A172 (cell line): ENCODE data around the gene ITPRIPL2. TPM values are rescaled to one million over a fixed set of nuclear protein-coding genes. Genes with fewer than 3 reads are reported as not detected.

Experiments
- DNase-seq: peaks from one replicate; pipeline ENCODE4 v3.0.0-alpha.2; 2015; ENCODE audit warnings: low spot score
- total RNA-seq: library from RNA; depleted of rRNA; stranded (reverse); fragments of >200 nt; shearing (Covaris generic); gene quantifications from 2 replicates; pipeline ENCODE4 v1.2.3, GENCODE V29; 2014

ITPRIPL2 gene
- total RNA-seq, 1 experiment from 2014 or later: 30.8 TPM

DNA sequence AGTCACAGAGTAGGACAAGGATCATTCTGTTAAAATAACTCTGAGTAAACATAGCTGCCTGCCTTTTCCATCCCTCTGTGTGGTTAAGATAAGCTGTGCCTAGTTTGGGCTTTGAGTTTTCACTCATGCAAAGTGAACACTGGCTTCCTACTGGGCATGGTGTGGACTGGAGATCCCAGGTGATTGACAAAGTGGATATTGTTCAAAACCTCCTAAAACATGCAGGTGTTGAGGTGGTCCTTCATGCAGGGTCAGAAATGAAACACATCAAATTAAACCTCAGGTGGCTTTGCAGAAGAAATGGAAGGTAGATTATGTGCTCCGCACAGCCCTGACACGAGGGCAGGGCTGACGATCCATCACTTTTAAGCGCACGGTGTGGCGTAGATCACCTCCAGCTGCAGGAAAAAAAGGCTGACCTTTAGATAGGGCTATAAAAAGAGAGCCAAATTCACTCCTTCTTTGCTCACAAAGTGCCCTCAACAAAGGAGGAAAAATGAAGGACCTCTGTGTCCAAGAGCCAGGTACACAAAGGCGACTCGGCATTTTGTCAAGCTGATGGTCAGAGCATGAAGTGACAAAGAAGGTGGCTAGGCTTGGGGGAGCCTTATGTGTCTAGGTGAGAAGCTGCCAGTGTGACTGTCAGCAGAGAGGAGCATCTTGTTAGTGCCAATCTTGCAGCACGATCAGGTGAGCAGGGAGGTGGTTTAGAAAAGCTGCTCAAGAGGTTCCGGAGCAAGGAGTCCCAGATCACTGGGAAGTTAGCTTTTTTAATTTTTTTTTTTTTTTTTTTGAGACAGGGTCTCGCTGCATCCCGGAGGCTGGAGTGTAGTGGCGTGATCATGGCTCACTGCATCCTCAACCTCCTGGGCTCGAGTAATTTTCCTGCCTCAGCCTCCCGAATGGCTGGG, 19.9 kb upstream of the ITPRIPL2 start:
- no peak for DNase-seq

DNA sequence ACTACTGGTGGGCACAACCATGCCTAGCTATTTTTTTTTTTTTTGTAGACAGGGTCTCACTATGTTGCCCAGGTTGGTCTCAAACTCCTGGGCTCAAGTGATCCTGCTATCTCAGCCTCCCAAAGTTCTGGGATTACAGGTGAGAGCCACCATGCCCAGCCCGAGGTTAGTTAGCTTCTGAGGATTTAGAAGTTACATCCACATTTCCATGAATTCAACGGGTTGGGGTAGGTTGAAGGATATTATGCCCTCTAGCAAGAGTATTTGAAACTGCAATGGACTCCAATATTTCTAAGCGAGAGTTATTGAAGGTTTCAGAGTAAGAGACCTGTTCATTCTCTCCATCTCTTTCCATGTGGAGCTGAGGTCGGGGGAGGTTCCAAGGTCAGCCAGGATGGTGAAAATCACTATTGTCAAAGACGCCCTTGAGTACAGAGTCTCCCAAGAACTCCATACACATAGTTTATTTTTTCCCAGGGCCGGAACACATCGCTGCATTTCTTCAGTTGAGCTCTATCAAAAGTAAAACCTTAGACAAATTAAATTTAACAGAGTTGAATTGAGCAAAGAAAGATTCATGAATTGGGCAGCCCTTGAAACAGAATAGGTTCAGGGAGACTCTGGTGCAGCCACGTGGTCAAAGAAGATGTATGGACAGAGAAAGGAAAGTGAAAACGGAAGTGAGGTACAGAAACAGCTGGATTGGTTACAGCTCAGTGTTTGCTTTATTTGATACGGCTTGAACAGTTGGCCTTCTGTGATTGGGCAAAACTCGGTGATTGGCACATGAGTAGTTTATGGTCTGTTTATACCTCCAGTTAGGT, 19.0 kb upstream of the ITPRIPL2 start:
- DNase-seq: no peak

DNA sequence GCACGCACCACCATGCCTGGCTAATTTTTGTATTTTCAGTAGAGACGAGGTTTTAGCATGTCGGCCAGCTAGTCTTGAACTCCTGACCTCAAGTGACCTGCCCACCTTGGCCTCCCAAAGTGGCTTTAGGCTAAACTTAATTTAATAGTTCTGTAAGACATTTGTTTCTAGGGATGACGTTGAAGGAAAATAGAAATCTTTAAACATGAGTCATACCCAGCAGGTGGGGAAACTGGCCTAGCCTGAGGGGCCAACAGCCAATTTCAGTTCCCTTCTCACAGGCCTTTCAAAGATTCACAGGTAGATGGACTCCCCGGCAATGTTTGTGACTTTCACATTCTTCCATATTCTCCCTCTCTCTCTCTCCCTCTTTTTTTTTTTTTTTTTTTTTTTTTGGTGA, 18.1 kb upstream of the ITPRIPL2 start:
- peak; percentile 89 for DNase-seq

GRCh38 chr16:19098173-19098572, 15.6 kb upstream of the ITPRIPL2 start:
- DNase-seq: no peak

DNA sequence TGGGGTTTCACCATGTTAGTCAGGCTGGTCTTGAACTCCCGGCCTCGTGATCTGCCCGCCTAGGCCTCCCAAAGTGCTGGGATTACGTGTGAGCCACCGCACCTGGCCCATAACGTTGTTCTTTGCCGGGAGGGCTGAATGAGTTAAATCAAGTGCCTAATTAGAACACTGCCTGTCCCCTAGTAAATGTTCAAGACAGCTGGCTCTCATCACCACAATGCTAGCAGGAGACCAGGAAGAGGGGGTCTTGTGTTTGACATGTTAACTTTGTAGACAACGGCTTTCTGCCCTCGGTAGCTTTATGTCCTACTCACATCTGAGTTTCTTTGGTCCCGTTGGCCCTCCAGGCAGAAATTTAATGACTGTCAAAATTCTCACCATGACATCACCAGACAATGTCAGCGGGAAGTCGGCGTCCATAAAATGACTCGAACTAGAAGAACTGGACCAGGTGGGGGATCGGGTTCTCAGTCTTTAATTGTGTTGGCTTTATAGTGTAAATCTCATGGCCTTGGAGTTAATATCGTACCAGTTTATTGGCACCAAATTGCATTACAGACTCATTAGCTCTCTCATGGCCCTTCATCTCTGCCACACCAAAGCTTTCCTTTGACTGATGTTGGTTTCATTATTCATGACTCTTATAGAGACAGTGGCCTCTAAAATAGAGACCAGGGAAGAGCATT, 11.4 kb upstream of the ITPRIPL2 start:
- DNase-seq: peak; percentile 82

DNA sequence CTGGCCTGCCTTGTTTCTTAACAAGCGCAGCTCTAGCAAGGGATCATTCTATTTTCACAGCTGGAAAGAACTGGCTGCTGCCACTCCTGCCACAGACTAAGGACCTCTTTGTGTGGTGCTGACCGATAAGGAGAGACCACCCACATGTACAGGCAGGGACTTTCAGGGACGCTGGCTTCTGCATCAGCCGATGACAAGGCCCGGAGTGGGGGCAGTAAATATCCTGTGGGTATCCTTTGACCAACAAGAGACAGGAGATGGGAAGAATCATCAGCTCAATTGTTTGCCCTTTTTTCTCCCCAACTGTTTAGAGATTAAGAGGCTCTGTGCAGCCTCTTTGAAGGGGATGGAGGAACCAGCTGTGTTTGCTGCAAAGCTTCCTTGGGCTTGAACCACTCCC, 9.2 kb upstream of the ITPRIPL2 start:
- DNase-seq: no peak

DNA sequence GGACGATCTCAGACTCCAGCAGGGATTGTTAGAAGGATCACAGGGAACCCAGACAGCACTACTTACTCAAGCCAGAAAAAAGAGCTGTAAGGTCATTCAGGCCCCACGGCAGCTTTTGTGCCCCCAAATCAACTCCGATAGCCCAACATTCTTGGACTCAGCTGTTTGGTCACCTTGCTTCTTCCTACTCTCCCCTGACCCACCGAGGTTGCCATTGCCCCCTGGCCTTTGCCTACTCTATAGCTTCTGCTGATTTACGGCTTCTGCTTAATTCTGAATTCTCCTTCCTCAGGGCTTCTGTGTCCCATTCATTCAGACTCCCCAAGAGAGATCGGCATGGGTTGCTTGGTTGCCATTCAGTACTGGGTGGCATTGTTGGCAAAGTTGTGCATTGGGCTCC, 8.6 kb upstream of the ITPRIPL2 start:
- no peak for DNase-seq

DNA sequence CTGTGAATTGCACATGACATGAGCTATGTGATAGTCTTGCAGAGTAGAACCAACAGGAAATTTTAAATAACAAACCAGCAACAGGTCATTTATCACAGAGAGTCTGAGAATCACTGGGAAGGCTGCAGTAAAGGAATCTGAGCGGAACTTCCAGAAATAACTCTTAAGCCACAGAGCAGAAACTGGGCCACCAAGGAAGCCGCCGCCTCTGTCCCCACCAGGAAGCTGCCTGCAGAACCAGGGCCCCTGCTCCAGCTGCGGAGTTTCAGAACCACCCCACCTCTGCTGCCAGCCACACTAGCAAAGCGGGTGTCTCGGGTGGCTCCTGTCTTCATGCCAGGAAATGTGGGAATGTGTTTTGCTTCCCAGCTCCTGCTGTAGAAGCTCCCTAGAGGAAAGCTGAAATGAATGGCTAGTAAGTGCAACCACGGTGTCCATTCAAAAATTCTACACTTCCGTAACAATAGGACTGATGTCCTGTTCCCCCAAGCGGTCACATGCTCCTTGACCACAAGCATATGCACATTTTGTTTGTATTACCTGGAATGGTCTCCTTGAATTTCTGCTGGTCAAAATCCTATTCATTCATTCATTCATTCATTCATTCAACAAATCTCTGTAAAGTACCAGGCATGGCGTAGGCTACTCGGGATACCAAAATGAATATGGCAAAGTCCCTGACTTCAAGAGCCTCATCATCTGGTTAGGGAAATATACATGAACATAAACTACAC, 7.7 kb upstream of the ITPRIPL2 start:
- peak; percentile 57 for DNase-seq

DNA sequence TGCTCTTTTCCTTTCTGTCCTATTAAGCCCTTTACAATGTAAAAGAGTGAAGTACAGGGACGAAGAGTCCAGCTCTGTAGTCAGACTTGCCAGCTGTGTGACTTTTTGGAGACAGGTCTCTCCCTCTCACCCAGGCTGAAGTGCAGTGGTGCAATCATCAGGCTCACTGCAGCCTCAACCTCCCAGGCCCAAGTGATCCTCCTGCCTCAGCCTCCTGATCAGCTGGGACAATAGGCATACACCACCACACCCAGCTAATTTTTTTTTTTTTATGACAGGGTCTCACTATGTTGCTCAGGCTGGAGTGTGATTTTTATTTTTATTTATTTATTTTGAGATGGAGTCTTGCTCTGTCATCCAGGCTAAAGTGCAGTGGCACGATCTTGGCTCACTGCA, 7.1 kb upstream of the ITPRIPL2 start:
- no peak for DNase-seq

DNA sequence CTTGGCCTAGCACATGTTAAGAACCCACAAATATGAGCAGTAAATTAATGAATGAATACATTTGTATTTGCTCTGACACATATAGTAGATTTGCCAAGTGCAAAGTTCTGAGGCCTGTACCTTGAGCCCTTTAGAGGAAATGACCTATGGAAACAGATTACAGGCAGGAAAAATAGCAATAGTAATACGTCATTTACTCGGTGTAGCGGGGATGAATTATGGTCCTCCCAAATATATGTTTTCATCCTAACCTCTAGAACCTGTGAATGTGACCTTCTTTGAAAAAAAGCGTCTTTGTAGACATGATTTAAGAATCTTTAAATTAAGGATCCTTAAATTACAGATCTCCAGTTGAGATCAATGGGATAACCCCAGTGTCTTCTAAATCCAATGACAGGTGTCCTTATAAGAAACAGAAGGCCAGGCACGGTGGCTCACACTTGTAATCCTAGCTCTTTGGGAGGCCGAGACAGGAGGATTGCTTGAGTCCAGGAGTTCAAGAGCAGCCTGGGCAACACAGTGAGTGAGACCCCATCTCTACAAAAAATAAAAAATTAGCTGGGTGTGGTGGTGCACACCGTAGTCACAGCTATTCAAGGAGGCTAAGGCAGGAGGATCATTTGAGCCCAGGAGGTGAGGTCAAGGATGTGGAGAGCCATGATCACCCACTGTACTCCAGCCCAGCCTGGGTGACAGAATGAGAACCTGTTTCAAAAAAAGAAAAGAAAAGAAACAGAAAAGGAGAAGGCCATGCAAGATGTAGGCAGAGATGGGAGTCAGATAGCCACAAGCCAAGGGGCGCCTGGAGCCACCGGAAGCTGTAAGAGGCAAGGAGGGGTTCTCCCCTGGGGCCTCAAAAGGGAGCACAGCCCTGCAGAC, 5.1 kb upstream of the ITPRIPL2 start:
- no peak for DNase-seq

- no peak for DNase-seq
Measured at GRCh38 chr16:19109288-19109664, 4.5 kb upstream of the ITPRIPL2 start.

DNA sequence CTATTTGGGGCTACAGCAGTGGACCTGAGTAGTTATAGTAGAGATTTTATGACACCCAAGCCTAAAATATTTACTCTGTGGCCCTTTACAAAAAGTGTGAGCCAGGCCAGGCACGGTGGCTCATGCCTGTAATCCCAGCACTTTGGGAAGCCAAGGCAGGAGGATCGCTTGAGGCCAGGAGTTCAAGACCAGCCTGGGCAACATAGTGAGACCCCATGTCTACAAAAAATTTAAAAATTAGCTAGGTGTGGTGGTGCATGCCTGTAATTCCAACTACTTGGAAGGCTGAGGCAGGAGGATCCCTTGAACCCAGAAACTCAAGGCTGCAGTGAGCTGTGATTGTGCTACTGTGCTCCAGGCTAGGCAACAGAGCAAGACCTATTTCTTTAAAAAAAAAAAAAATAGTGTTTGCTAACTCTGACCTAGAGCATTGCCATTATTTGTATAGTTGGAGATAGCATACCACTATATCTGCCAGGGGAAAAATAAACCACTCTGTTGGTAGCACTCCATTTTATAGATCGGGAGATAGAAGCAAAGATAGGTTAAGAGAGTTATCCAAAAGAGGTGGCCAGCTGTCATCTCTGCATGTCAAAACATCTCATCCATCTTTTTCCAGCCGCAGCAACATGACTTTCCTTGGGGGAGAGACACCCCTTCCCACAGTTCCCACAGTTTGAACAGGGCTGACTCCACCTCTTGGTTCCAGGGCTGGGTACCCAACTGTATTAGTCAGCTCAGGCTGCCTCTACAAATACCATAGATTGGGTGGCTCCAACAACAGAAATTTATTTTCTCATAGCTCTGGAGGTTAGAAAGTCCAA, 3.0 kb upstream of the ITPRIPL2 start:
- DNase-seq: no peak

GRCh38 chr16:19112099-19112407, 1.7 kb upstream of the ITPRIPL2 start:
- DNase-seq: no peak

DNA sequence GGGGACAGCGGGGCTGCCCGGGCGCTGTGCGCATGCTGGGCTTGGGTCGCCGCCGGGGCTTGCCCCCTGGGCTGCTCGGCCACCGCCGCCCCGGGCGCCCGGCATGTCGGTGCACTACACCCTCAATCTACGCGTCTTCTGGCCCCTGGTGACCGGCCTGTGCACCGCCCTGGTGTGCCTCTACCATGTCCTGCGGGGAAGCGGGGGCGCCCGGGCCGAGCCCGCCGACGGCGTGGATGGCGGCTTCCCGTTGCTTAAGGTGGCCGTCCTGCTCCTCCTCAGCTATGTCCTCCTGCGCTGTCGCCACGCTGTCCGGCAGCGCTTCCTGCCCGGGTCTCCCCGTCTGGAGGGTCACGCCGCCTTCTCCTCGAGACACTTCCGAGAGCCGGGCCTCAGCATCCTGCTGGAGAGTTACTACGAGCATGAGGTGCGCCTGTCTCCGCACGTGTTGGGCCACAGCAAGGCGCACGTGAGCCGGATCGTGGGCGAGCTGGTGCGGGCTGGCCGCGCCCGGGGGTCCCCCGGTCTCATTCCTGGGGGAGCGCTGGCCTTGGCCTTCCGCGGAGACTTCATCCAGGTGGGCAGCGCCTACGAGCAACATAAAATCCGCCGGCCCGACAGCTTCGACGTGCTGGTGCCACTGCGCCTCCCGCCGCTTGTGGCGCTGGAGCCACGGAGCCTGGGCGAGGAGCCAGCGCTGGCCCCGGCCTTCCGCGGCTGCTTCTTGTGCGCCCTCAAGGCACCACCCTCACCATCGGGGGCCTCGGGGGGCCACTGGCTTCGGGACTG, 789 bp downstream of the ITPRIPL2 start:
- DNase-seq: peak; percentile 43

GRCh38 chr16:19115148-19116021, 1.6 kb downstream of the ITPRIPL2 start:
- no peak for DNase-seq

- DNase-seq: no peak
Measured at GRCh38 chr16:19116711-19117449, 3.1 kb downstream of the ITPRIPL2 start.

- peak; percentile 90 for DNase-seq
Measured at GRCh38 chr16:19118938-19119431, 5.2 kb downstream of the ITPRIPL2 start.
